Dermis microvascular lymphatic vessel endothelial cell (primary cell): ENCODE results near the gene ADRA2B. TPM values are rescaled to one million over a fixed set of nuclear protein-coding genes. Genes with fewer than 3 reads are reported as not detected.
A peak's percentile ranks its signal among the peaks of the same experiment; 100 is the strongest.

Source experiments
- DNase-seq, 2 donors: peaks; one replicate each; pipeline versions ENCODE4 v3.0.0 to v3.0.0-alpha.2; 2010; ENCODE audit warnings: low read depth in 2 of 2
- total RNA-seq: library from RNA; depleted of rRNA; stranded (reverse); fragments of >200 nt; gene quantifications from 2 replicates; pipeline ENCODE4 v1.2.1, GENCODE V29; 2014

The ADRA2B gene
- total RNA-seq, 1 donor from 2014 or later, result under 0.01 TPM

- no peak for DNase-seq
Measured at GRCh38 chr2:96119389-96119751, 3.0 kb upstream of the ADRA2B start.

- no peak for DNase-seq
Measured at GRCh38 chr2:96118698-96119388, 2.5 kb upstream of the ADRA2B start.

DNA sequence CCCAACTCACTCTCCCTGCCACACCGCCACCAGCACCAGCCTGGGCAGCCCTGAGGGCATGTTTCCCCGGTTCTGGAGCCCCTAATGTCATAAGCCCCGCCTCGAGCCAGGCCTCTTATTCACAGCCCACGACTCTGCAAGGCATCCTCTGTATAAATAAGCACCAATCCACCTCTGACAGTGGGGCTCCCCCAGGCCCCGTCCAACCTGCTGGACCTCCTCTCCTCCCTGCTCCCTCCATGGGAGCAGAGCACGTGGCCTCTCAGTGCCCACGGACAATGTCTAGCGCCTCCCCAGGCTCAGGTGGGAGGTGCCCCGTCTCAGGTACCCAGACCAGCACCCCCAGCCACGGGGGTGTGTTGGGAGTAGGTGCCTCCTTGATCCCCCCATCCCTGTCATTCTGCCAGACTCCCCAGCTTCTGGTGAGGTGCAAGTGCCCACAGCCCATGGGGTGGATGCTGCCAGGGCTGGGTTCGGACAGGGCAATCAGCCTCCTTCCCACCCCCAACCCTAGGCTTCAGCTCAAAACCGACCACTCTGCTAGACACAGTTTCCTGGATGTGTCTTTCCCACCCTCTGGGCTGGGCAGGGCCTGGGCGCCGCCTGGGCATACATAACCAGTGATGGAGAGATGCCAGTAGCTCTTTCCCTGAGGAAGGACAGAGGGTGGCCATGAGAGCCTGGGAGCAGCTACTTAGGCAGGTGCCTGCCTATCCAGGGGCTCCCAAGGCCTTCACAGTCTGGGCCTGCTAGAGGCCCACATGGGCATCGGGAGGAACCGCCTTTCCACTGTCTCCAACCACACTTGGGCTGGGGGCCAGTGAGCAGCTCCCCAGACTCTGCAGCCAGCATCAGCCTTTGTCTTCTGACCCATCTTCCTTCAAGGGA lies 1.6 kb upstream of the ADRA2B start:
- no peak for DNase-seq

DNA sequence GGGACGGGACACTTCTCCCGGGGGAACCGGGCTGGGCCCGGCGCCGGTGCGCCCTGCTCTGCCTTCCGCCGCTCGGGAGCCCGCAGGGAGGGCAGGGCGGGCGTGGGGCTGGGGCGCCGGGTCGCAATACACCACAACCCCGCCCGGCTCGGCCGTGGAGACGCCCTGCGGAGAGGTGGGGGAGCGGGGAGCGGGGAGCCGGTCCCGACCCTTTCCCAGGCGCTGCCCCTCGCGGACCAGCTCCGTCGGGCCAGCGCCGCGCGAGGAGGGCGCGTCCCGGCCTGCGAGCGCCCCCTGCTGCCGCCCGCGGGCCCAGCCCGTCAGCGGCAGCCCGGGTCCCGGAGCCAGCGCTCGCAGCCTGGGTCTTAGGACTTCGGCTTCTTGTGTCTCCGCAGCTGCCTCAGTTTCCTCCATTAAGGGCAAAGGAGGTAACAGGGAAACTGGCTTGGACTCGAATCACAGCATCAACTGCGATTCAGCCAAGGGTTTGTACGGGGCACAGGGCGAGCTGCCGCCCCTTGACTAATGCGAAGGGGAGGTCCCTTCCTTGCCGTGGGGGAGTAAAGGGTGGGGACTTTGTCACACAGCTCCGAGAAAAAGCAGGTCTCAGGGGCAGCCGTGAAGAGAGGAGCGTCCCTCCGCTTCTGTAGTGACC lies 635 bp upstream of the ADRA2B start:
- DNase-seq, result peak in 1 of 2 donors; percentile 16

- no peak for DNase-seq
Measured at GRCh38 chr2:96115631-96116423, 544 bp downstream of the ADRA2B start.

DNA sequence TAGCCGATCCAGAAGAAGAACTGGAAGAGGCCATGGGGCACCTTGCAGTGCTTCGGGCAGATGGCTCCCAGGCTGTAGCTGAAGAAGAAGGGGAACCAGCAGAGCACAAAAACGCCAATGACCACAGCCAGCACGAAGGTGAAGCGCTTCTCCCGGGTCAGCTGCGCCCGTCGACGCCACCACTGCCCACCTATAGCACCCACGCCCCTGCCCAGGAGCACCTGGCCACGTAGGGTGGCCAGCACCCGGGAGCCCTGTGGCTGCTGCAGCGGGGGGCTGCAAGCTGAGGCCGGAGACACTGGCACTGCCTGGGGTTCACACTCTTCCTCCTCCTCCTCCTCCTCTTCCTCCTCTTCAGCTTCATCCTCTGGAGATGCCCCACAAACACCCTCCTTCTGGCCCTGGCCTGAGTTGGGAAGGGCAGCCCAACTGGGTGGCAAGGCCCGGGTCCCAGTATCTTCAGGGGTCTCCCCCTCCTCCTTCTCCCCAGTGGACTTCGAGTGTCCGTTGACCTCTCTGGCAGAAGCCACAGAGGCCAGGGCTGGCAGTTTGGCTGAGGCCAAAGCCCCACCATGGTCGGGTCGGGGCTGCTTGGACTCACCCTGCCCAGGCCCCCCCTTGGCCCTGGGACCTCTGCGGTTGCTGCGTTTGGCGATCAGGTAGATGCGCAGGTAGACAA lies 1.3 kb downstream of the ADRA2B start:
- no peak for DNase-seq

- no peak for DNase-seq
Measured at GRCh38 chr2:96114546-96114902, 1.8 kb downstream of the ADRA2B start.

- DNase-seq, result no peak
Measured at GRCh38 chr2:96113951-96114350, 2.4 kb downstream of the ADRA2B start.

- no peak for DNase-seq
Measured at GRCh38 chr2:96113367-96113677, 3.0 kb downstream of the ADRA2B start.

DNA sequence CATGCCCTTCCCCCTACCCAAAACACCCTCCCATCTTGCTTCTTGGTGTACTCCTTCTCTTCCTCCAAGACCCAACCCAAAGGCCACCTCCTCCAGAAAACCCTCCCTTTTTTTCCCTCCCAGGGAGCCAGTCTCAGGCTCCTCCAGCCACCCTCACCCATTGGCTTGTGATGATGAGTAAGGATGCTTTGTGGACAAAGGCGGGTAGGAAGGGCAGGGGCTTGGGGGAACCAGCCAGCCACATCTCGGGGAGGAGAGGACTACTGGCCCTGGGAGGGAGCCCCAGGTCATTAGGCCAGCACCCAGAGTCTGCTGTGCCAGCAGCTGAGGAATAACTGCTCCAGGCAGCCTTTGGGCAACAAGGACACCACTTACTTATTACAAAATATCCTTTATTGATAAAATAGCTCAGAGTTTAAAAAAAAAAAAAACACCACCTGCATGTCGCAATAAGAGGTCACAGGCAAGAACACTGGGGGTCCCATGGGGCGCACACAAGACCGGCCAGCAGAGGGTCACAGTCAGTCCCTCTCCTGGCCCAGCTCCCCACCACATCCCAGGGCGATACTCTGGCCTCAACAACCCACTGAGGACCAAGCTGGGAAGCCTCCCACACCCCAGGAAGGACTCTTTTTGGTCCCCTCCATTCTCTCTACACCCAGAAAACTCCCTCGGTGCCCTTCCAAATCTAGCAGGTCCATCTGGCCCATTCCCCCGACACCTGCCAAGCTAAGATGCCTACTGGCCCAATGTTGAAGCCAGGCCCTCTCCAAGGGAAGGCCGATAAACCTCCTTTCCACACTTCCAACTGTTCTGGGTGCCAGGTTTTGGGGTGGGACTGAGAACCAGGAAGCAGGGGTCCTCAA lies 3.6 kb downstream of the ADRA2B start:
- DNase-seq, result no peak

DNA sequence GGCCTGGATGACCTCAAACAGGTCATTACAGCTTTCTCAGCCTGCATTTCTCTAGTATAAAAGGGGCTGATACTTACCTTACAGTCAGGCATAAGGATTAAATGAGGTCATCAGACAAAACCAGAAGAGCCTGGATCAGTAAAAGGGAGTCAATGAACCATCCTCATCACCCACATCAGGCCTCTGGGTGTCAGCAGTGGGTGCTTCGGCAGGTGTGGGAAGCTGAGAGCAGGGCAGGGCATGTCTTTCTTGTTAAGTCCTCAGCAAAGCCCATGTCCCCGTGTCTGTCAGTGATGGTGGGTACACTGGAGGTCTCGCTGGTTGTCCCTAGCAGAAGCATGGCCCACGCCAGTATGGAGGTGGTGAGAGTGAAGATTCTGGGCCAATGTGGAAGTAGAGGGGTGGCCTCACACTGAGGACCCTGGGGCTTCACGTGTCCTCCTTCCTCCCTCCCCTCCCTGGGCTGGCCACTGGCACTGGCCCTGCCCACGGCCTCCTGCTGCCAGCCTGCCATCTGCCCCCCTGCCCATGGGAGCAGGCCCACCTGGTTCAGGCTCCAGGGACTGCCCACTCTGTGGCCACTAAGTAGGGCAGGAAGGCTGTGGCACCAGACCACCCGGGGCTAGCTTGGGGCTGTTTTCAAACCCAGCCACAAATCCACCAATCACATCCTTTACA lies 4.4 kb downstream of the ADRA2B start:
- DNase-seq, result no peak

DNA sequence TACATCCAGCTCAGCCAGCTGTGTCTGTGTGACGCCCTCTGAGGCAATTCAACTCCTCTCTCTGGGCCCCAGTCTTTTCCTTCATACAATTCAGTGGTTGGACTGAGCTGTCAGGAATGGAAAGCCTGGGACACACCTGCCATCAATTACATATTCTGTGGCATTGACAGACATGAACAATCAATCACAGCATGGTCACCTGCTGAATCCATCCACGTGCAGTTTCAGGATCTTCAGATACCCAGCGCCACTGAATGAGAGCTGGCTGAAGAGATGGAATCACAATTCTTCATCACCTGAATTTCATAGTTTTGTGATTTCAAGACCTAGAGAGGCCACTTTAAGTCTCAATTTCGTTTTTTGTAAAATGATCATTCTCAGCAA lies 5.1 kb downstream of the ADRA2B start:
- no peak for DNase-seq

DNA sequence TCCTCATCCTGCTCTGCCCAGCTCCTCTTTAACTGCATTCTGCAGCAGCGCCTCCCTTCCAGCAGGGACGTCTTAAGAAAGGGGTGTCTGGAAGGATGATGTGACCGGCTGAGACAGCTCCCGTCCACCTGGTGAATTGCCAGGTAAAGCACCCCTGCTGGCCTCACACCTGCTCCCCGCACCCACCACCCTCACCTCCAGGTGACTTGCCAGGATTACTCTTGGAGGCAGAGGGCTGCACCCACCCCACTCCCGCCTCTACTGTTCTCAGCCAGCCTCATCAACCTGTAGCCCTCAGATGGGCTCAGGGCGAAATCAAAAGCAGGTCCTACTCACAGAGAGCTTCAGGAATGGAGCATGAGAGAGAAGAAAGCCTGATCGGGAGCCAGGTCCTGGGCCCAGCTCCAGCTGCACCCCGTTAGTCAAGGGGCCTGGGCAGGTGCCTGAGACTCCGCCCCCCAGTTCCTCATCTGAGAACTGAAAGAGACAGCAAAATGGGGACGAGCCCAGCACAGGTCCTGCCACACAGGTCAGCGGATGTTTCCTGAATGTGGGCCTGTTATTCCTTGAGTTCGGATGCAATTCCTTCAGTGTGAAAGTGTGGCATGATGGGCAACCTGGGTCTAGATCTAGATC lies 5.6 kb downstream of the ADRA2B start:
- no peak for DNase-seq

GRCh38 chr2:96109931-96110511 lies 6.3 kb downstream of the ADRA2B start:
- DNase-seq, result no peak

DNA sequence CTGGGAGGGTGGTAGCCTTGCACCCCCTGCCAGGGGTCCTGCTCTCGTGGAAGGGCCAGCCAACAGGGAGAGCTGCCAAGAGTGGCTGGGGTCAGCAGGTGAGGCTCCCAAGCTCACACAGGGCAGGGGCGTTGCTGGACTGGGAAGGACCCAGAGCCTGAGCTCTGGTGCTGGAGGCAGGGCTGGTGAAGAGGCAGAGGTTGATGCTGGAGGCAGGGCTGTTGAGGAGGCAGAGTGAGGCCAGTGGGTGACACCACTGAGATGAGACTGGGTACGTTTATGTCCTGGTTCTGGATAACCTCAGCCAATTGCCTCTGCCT lies 7.0 kb downstream of the ADRA2B start:
- DNase-seq, result no peak

DNA sequence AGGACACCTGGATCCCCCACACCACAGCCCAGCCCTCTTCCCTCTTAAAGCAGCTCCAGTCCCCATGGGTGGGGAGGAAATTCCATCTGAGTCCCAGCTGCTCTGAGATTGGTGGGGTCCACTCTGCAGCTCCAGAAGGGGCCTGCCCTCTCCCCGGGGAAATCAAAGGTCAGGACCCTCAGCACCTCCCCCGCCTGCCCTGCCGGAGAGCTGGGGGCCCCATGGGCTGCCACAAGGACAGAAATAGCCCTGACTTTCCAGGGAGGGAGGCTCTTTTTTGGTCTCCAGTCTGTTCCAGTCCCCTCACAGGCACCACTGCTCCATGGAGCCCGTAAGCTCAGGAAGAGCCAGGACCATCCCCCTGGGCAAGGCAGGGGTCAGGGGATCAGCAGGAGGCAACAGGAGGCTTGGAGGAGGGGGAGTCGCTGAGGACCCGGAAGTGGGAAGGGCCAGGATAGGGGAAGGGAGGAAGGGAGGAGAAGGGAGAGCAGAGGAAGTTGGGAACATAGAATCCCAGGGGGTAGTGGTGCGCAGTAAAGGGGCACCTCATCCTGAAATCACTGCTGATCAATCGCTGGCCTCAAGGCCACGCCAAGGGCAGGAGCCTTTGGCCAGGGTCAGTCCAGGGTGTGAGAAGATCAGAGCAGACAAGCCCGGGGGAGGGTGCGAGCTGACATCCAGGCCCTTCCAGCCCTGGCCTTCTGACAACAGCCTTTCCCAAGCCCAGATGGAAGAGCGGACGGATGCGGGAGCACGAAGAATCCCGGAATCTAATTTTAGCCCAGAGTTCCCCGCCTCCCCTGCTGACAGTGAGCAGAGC lies 7.6 kb downstream of the ADRA2B start:
- DNase-seq, result no peak

DNA sequence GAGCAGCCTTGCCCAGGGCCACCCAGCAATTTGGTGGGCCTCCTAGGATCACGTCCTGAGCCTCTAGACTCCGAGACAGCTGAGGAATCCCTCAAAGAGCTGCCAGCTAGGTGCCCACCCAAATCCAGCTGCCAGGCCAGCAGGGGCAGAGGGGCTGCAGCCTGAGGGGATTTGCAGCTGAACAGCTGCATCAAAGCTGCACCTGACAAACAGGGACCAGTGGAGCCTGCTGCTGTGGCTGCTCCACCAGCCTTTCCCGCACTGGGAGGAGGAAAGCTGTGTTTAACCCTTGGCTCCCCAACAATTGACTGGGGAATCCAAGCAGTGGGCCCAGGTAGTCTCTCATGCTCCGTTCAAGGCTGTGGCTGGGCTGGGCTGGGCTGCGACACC lies 8.2 kb downstream of the ADRA2B start:
- DNase-seq, result no peak

- no peak for DNase-seq
Measured at GRCh38 chr2:96107708-96108065, 8.7 kb downstream of the ADRA2B start.
